OCI-LY7 (cell line): ENCODE data around the gene GALNT9. TPM values are rescaled to one million over a fixed set of nuclear protein-coding genes. Genes with fewer than 3 reads are reported as not detected.
"Not testable (repeated sequence)": the region's sequence is repeated elsewhere in the genome, so short reads cannot be mapped to it uniquely, and the experiment has no call there.

ENCODE experiments used
- BruUV-seq: library from RNA; stranded (reverse); fragments of 400-500 nt; replicated peaks from 2 replicates; lab custom pipeline; 2021; lab: Mats Ljungman, UMichigan
- CTCF ChIA-PET: fragments of 300-600 bp; sonication (Branson Sonifier 250); formaldehyde crosslinking; loops from one replicate; lab custom pipeline; 2022; ENCODE audit warnings: antibody characterized with exemption; ENCODE audit not compliant: unreplicated experiment; lab: Charles Lee
- POLR2A ChIA-PET: fragments of 300-600 bp; sonication (Branson Sonifier 250); formaldehyde crosslinking; loops from one replicate; lab custom pipeline; 2022; ENCODE audit warnings: antibody characterized with exemption; lab: Charles Lee
- DNase-seq: peaks from one replicate; pipeline ENCODE4 v3.0.0-alpha.2; 2015; ENCODE audit warnings: low spot score
- H2AFZ ChIP-seq: fragments of 200-600 bp; sonication (generic), shearing (Covaris generic); 2 replicates; pipeline ENCODE4 v1.6.1; 2014; ENCODE audit warnings: mild to moderate bottlenecking, antibody characterized with exemption, low read length, moderate library complexity
- H3K27ac ChIP-seq: fragments of 200-600 bp; sonication (generic); 2 replicates; pipeline ENCODE4 v1.5.1; 2014; ENCODE audit warnings: mixed run types, low read depth, mild to moderate bottlenecking, moderate library complexity, low read length, inconsistent platforms; ENCODE audit not compliant: poor library complexity, severe bottlenecking
- H3K36me3 ChIP-seq: fragments of 200-600 bp; sonication (generic); 2 replicates; pipeline ENCODE4 v1.6.1; 2014; ENCODE audit warnings: mild to moderate bottlenecking, antibody characterized with exemption, low read length, moderate library complexity, mixed read lengths; ENCODE audit not compliant: insufficient read depth
- H3K4me1 ChIP-seq: fragments of 200-600 bp; sonication (generic); 2 replicates; pipeline ENCODE4 v1.5.1; 2014; ENCODE audit warnings: mild to moderate bottlenecking, low read length; ENCODE audit not compliant: insufficient read depth, poor library complexity, severe bottlenecking
- H3K4me2 ChIP-seq: fragments of 200-600 bp; sonication (generic); 2 replicates; pipeline ENCODE4 v1.6.1; 2014; ENCODE audit warnings: mild to moderate bottlenecking, low read length
- H3K4me3 ChIP-seq: fragments of 200-600 bp; sonication (generic); 2 replicates; pipeline ENCODE4 v1.5.1; 2014; ENCODE audit warnings: mild to moderate bottlenecking, low read depth, low read length; ENCODE audit not compliant: poor library complexity, severe bottlenecking
- H3K79me2 ChIP-seq: fragments of 200-600 bp; sonication (generic); 2 replicates; pipeline ENCODE4 v1.6.1; 2016; ENCODE audit warnings: low read depth, mild to moderate bottlenecking, low read length, moderate library complexity, mixed read lengths; ENCODE audit not compliant: insufficient read depth
- H3K9me2 ChIP-seq: fragments of 200-600 bp; sonication (generic); 2 replicates; pipeline ENCODE4 v1.6.1; 2016; ENCODE audit warnings: mild to moderate bottlenecking, low read length, mixed read lengths; ENCODE audit not compliant: insufficient read depth
- H3K9me3 ChIP-seq: fragments of 200-600 bp; sonication (generic); 2 replicates; pipeline ENCODE4 v1.6.1; 2014; ENCODE audit warnings: mild to moderate bottlenecking, mixed run types, low read length, mixed read lengths
- H4K20me1 ChIP-seq: fragments of 200-600 bp; sonication (generic); 2 replicates; pipeline ENCODE4 v1.6.1; 2014; ENCODE audit warnings: mild to moderate bottlenecking, antibody characterized with exemption, low read length, moderate library complexity, mixed read lengths; ENCODE audit not compliant: insufficient read depth
- CTCF ChIP-seq: fragments of 200-600 bp; sonication (generic); conservative IDR thresholded peaks from 2 replicates; pipeline ENCODE4 v1.5.1; 2014; ENCODE audit warnings: mild to moderate bottlenecking, antibody characterized with exemption, low read length, moderate library complexity, mixed read lengths
- EZH2phosphoT487 ChIP-seq: fragments of 200-600 bp; sonication (generic); IDR thresholded peaks from 2 replicates; pipeline ENCODE4 v1.6.1; 2018; ENCODE audit warnings: low read depth, borderline replicate concordance, mild to moderate bottlenecking, mixed run types, antibody characterized with exemption, low read length, moderate library complexity, mixed read lengths
- intact Hi-C: fragments of 100-400 bp; cut with micrococcal nuclease; formaldehyde crosslinking; loops from one replicate; pipeline ENCODE4 v1.10.0; 2022; ENCODE audit not compliant: unreplicated experiment
- total RNA-seq, 2 experiments: library from RNA; depleted of rRNA in 1 of 2; stranded (reverse); fragments of >200 nt in 1 of 2; shearing (Covaris generic) in 1 of 2; gene quantifications; 2 replicates each; pipeline ENCODE4 v1.2.3, GENCODE V29; 2014 to 2022

The GALNT9 gene
- total RNA-seq, 2 experiments from 2014 or later: 0.28 TPM; not detected in 1

- TF ChIP-seq CTCF: no peak
- TF ChIP-seq EZH2phosphoT487: no peak
- Histone ChIP-seq H3K9me2 (no peaks in the 10 kb centered on the region), H4K20me1 (no peaks in the 10 kb centered on the region), H3K36me3 (no peaks in the 10 kb centered on the region), H2AFZ (no peak overlapping the region), H3K9me3 (no peaks in the 10 kb centered on the region), H3K4me1 (no peaks in the 10 kb centered on the region), H3K4me2 (no peak overlapping the region), H3K79me2 (no peaks in the 10 kb centered on the region), H3K27ac (no peak overlapping the region), H3K4me3 (no peak overlapping the region)
- DNase-seq: no peak
- intact Hi-C loops: no loop called here
- ChIA-PET CTCF (no interaction called here), POLR2A (no interaction called here)
- BruUV-seq: no TSS peak
These were observed 72.7 kb downstream of the GALNT9 start for GRCh38 chr12:132256646-132257045.

GRCh38 chr12:132255642-132256041 is 73.7 kb downstream of the GALNT9 start:
- Histone ChIP-seq H4K20me1 (no peaks in the 10 kb centered on the region), H3K4me1 (no peaks in the 10 kb centered on the region), H2AFZ (no peak overlapping the region), H3K27ac (no peak overlapping the region), H3K4me2 (no peak overlapping the region), H3K9me3 (no peaks in the 10 kb centered on the region), H3K9me2 (no peaks in the 10 kb centered on the region), H3K36me3 (no peaks in the 10 kb centered on the region), H3K4me3 (no peak overlapping the region), H3K79me2 (no peaks in the 10 kb centered on the region)
- ChIA-PET CTCF (no interaction called here), POLR2A (no interaction called here)
- intact Hi-C loops: no loop called here
- TF ChIP-seq EZH2phosphoT487 (no peak), CTCF (no peak)
- no peak for DNase-seq
- BruUV-seq: no TSS peak

GRCh38 chr12:132253698-132254480 is 75.5 kb downstream of the GALNT9 start:
- intact Hi-C loops: no loop called here
- Histone ChIP-seq H2AFZ (no peak overlapping the region), H3K27ac (no peak overlapping the region), H3K9me3 (no peaks in the 10 kb centered on the region), H3K36me3 (no peaks in the 10 kb centered on the region), H3K4me2 (no peak overlapping the region), H3K9me2 (no peaks in the 10 kb centered on the region), H4K20me1 (no peaks in the 10 kb centered on the region), H3K4me1 (no peaks in the 10 kb centered on the region), H3K4me3 (no peak overlapping the region), H3K79me2 (no peaks in the 10 kb centered on the region)
- ChIA-PET POLR2A (no interaction called here), CTCF (no interaction called here)
- TF ChIP-seq EZH2phosphoT487 (no peak), CTCF (no peak)
- no peak for DNase-seq
- BruUV-seq: no TSS peak

- H3K4me2 ChIP-seq, H3K9me3 ChIP-seq, H4K20me1 ChIP-seq, CTCF ChIA-PET, H3K27ac ChIP-seq, H3K36me3 ChIP-seq, H2AFZ ChIP-seq, DNase-seq, BruUV-seq, H3K4me1 ChIP-seq, H3K79me2 ChIP-seq, H3K9me2 ChIP-seq, intact Hi-C loops, H3K4me3 ChIP-seq: not testable (repeated sequence)
- POLR2A ChIA-PET: interaction anchor here (0.7 kb wide), 1 partner anchor 277 kb away, joined by 3 read pairs; no protein-coding TSS in a partner anchor
These were observed 76.4 kb downstream of the GALNT9 start for GRCh38 chr12:132252981-132253380.
